ENCODE results near the gene NBPF11.
"Not testable (repeated sequence)": the region's sequence is repeated elsewhere in the genome, so short reads cannot be mapped to it uniquely, and the experiment has no call there.

NBPF11 gene, protein sequence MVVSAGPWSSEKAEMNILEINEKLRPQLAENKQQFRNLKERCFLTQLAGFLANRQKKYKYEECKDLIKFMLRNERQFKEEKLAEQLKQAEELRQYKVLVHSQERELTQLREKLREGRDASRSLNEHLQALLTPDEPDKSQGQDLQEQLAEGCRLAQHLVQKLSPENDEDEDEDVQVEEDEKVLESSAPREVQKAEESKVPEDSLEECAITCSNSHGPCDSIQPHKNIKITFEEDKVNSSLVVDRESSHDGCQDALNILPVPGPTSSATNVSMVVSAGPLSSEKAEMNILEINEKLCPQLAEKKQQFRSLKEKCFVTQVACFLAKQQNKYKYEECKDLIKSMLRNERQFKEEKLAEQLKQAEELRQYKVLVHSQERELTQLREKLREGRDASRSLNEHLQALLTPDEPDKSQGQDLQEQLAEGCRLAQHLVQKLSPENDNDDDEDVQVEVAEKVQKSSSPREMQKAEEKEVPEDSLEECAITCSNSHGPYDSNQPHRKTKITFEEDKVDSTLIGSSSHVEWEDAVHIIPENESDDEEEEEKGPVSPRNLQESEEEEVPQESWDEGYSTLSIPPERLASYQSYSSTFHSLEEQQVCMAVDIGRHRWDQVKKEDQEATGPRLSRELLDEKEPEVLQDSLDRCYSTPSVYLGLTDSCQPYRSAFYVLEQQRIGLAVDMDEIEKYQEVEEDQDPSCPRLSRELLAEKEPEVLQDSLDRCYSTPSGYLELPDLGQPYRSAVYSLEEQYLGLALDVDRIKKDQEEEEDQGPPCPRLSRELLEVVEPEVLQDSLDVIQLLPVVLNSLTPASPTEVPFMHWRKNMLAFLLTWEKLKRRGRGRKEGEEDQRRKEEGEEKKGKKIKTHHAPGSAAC

DNA sequence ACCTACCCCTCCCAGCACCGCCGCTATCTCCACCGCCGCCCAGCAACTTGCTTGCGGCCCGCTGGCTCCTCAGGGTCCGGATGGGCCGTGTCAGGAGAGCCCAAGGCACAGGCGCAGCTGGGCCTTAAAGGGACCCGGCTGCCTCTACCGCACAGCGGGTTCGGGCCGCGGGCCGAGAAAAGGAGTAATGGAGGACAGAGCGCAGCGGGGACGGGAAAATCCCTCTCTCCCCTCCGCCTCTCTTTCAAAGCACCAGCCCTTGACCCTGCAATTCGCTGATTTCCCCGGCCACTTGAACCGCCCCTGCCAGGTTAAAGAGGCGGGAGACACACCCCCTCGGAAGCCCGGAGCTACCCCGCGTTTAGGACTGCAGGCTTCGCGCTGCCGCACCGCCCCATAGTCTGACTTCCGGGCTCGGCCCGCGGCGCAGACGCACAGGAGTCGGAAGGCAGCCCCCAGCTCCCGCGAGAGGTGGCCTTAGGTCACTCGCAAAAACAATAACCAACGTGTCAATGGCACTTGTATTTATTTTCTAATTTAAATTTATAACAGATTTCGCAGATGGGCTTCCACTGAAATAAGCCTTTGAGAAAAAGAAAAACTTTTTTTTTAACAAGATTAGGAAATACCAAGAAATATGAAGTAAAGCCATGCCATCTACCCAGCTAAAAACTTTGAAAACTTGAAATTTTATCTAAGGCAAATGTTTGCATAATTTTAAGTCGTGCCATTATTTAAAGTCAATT is at the start of gene NBPF11:
TSS of gene NBPF11 (minus strand) at position 371 of the 746 bp plus-strand sequence. CDS start 25,278 bp downstream, outside the sequence.
- peak; percentile 86 for DNase-seq

GRCh38 chr1:148197396-148197795 is 45.3 kb upstream of the NBPF11 start:
- DNase-seq: not testable (repeated sequence)

GRCh38 chr1:148196949-148197348 is 44.9 kb upstream of the NBPF11 start:
- not testable (repeated sequence) for DNase-seq

DNA sequence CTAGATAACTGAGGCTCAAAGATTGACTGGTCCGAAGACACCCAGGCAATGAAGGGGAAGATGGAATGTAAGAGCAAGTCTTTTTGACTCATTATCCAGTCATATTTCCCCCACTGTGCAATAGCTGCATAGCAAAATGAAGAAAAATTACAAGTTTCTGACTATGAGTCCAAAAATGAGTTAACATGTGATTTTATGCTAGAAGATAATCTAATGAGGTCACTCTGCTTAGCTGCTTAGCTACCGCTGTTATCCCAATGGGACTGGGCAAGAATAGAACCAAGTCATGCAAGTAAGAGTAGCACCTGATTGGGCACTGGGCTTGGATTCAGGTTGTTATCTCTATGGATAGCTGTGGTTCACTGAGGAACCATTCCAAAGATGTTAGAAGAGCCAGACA is 43.0 kb upstream of the NBPF11 start:
- not testable (repeated sequence) for DNase-seq

GRCh38 chr1:148188768-148189167 is 36.7 kb upstream of the NBPF11 start:
- DNase-seq: not testable (repeated sequence)

DNA sequence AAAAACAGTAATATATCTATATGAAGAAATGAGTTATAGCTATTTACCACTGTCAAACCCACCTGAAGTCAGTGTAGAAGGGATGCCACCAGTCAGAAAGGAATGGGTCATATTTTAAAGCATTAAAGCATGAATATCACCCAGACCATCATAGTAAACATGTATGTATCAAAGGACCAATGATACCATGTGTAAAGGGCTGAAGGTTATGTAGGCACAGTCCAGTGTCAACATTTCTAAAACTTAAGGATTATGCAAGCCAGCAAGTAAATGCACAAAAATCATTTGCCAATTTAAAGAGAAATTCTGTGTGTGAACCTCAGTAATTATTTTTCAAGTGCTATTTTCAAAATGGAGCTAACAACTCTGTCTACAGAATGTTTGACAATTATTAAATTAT is 26.6 kb upstream of the NBPF11 start:
- DNase-seq: not testable (repeated sequence)

GRCh38 chr1:148175414-148175813 is 23.3 kb upstream of the NBPF11 start:
- DNase-seq: not testable (repeated sequence)

DNA sequence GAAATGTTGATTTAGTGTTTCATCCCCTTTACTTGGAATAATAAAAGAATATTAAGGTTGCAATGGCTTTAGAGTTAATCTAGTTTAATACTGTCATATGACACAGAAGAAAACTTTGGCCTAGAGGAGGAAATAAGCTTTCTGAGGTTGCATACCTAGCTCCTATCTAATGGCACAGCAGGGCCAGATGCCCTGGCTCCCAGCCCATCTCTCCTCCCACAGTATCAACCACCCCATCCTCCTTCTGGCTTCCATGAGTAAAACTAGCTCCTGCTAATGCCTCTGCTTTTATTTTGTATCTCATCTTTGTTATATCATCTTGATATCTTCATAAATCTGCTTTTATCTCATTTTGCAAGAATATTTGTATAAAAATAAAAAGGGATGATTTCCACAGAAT is 19.9 kb upstream of the NBPF11 start:
- not testable (repeated sequence) for DNase-seq

DNA sequence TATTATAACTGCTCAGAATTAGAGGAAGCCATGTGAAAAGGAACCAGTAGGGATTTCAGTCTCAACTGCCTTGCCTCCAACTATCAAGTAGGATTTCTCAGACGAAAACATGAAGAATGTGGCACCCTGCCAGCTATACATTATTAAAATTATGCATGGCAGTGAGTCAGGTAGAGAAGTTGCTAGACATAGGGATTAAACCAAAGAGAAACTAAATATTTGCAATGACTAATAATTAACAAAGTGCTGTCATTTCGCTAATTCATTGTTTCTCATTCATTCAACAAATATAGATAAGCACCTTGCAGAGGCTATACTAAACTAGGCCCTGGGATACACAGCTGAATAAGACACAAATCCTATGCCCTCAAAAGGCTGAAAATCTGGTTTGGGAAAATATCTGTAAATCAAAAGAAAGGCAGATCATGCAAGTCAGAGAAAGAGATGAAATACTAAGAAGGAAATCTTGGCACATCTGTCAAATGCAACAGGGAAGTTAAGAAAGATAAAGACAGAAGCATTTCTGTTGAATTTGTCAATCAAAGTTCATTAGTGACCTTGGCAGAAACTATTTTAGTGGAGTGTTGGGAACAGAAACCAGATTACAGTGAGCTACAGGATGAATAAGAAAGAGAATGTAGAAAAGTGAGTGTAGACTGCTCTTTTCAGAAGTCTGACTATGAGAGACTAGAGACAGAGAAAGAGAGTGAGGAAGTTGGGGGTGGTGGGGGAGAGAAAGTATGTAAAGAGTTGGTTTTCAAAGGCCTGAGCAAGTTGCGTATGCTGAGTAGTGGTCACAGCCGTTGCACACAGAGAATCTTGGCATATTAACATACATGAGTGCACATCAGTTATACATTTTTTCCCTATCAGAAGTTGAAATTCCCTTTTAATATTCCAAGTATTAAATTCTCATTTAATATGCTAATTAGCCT is 14.7 kb upstream of the NBPF11 start:
- DNase-seq: no peak

DNA sequence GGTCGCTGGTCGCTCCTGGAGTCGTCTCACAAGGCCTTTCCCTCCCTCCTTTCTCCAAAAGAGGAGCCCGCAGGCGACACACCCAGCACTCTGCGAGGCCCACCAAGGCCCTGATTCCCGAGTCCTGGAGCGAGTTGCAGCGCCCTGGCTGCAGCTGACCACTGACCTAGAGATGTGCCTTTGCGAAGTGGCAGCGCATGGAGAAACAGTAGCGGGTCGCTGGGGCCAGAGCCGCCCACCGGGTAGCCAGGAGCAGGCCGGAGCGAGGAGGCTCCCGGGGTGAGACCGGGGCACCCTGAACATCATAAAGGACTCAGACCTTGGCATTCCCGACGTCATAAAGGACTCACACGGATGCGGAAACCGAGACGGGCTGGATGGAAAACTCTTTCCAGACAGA is 10.3 kb upstream of the NBPF11 start:
- DNase-seq: no peak

DNA sequence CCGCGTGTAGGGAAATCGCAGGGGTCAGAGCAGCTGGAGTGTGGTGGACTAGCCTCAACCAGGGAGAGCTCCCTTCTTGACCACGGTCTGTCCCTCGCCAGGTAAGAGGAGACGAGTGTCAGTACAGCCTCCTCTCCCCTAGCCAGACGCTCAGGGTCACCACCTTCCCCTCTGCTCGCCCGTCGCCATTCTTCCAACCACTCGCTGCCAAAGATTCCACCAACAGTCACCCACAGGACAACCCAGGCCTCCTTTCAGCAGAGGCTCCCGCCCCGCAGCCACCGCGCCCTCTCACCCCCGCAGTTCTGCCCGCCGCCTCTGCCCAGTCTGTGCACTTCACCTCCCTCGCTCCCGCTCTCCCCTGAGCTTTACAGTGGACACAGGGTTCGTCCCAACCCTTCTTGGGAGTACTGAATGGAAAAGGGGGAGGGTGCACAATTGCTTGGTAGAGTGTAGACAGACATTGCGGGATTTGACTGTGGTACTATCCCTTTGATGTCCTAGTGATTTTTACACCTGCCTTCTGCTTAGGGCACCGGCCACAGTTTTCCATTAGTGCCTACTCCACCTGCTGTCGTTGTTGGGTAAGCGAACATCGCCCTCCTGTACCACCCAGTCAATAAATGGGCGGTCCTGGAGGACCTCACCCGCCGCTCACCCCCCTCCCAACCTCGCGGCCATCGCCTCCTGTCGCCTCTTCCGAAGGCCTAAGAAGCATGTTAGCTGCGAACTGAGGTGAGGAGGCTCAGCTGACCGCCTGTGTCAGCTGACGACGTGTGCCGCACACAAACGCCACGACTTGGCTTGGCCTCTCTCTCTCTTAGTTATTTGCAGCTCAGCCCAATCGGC is 9.2 kb upstream of the NBPF11 start:
- DNase-seq: no peak

GRCh38 chr1:148160343-148161052 is 8.4 kb upstream of the NBPF11 start:
- DNase-seq: no peak

- no peak for DNase-seq
Observed at GRCh38 chr1:148160048-148160342, 7.9 kb upstream of the NBPF11 start.

DNA sequence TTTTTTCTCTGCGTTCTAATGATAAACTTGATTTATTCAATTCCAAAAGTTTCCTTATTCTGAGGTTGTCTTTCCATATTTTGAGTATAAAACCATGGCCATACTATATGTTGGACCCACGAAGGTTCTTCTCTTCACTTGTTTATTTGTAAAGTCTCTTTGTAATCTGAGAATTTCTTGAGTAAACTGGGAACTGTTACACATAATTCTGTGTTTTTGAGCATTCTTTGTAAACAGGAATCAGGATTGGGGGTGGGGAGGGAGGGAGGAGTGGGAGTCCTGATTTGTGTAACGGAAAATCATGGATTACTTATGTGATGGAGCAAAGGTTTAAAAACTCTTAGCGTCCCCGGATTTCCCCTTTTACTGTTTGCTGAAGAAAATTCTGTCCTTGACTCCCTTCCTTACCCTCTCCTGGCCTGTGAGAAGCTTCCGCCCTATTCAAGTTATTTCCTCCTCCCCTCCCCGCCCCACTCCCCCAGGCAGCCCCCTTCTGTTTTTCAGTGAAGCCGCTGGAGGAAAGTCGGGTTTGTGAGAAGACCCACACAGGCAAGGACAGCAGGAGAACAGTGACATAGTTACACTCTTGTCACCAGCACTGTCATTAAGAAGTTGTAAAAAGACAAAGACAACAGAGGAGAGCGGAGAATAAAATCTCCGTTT is 6.4 kb upstream of the NBPF11 start:
- no peak for DNase-seq

DNA sequence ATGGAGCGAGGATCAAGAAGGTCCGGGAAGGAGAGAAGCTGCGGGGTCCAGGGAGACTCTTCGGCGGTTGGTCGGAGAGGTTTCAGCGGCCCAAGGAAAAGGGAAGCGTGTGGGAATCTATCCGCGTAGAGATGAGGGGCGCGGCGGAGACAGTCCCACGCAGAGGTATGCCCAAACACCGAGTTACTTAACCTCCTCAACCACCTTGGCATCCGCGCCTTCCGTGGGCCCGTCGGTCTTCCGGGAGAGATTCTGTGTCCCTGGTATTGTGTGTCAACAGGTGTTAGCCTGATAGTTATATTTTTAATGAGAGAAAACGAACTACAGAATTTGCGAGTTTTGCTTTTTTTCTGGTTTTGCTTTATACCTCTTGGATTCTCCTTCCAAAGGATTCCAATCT is 5.7 kb upstream of the NBPF11 start:
- not testable (repeated sequence) for DNase-seq

DNA sequence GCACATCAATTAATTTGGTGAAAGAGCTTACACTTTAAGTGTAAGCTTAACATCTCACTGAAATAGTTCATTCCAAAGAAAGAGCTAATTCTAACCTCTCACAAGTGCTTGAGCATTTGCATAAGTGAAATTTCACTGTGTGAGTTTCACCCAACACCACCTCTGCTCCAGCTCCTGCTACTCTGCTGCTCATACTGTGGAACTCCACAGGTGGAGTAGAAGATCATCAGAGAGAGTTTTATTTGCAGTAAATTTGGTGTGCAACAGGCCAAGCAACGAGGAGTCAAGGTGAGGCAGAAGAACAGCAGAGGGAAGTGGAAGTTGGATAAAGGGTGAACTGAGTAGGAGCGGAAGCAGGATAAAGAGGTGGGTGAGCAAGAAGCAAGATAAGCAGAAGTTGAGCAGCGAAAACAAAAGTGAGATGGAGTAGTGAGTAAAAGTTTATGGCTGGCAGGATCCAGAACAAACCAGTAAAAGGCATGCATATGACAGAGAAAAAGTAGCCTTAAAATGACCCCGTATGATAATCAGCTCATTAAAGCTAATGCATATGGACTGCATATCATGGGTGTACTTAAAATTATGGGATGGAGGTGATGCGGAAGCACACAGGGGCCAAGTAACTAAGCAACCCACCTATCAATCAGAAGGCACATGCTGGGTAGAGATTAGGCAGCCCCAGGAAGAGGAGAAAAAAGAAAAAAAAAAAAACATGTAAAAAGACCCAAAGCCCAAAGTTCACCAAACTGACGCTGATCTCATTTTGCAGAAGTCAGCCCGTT is 3.6 kb upstream of the NBPF11 start:
- DNase-seq: not testable (repeated sequence)

DNA sequence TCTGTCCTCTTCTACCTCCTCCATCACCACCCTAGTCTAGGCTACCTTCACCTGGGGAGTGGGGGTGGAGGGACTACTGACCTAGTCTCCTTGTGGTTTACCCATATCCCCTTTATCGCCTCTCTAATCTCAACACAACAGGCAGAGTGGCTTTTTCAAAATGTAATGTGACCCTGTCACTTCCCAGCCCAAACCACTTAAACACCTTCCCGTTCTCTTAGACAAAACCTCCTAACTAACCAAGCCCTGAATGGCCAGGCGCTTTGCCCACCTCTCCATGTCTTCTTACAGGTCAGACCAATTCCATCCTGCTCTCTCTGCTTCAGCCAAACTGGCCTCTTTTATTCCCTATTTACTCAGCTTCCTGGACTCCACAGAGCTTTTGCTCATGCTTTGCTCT is 714 bp upstream of the NBPF11 start:
- DNase-seq: not testable (repeated sequence)

DNA sequence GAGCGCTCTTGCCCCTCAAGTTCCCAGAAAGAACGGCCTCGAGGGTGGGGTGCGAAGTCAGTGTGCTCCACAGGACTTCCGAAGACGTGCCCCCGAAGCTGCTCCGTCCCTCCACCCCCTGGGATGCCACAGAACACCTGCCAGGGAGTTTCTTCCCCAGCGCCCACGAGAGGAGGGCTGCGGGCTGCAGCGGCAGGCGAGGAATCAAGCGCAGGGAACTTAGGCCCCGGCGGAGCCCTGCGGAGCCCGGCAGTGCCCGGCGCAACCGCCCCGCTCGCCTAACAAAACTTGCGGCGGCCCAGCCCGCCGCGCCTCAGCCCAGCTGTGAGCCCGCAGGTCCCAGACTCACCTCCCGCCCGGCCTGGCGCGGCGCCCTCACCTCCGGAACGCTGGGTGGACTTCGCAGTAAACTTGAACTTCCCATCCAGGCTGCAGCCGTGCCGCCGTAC is 686 bp downstream of the NBPF11 start:
- peak; percentile 18 for DNase-seq

GRCh38 chr1:148150945-148151344 is 1.1 kb downstream of the NBPF11 start:
- peak; percentile 46 for DNase-seq
